Peyer's patch (tissue), 4 donors: Measurements from ENCODE around the gene MET.

Experiments
- CTCF ChIP-seq, 6 experiments: fragments of 450-650 bp in 4 of 6; fragments of 200-600 bp in 2 of 6; sonication (generic) in 1 of 6; IDR thresholded peaks; one replicate each; pipeline ENCODE4 v1.5.1; 2017 to 2019; ENCODE audit warnings: antibody characterized with exemption in 6 of 6, mild to moderate bottlenecking in 3 of 6, moderate library complexity in 1 of 6
- POLR2A ChIP-seq, 2 donors: fragments of 450-650 bp; IDR thresholded peaks; one replicate each; pipeline ENCODE4 v1.5.1; 2017; ENCODE audit warnings: antibody characterized with exemption in 2 of 2, mild to moderate bottlenecking in 2 of 2, moderate library complexity in 2 of 2

- TF ChIP-seq POLR2A (IDR thresholded peaks at IDR 0.05) (no peak), CTCF (IDR thresholded peaks at IDR 0.05) (no peak)
Measured at GRCh38 chr7:116710764-116711452, 38.9 kb downstream of the MET start.
